H1 (cell line): ENCODE data around the gene LAG3. TPM values are rescaled to one million over a fixed set of nuclear protein-coding genes. Genes with fewer than 3 reads are reported as not detected.

Source experiments
- CTCF ChIA-PET: fragments of 300-600 bp; sonication (Branson Sonifier 250); formaldehyde crosslinking; loops from one replicate; lab custom pipeline; 2021; ENCODE audit not compliant: partially characterized antibody; lab: Charles Lee
- POLR2A ChIA-PET: fragments of 300-600 bp; sonication (Branson Sonifier 250); formaldehyde crosslinking; loops from one replicate; lab custom pipeline; 2021; ENCODE audit warnings: inconsistent platforms; ENCODE audit not compliant: partially characterized antibody; lab: Charles Lee
- DNase-seq, 2 experiments: peaks; one replicate each; pipeline versions ENCODE4 v3.0.0 to v3.0.0-alpha.2; 2010 to 2022; ENCODE audit warnings: low spot score in 2 of 2, low read depth in 1 of 2, mixed read lengths in 1 of 2
- FAIRE-seq: peaks from 2 replicates; lab custom pipeline; 2011; peaks lifted over from hg19 to GRCh38; lab: Jason Lieb, UNC
- H2AFZ ChIP-seq: 2 replicates; pipeline ENCODE4 v1.8.1; 2012; ENCODE audit warnings: low read length, inconsistent platforms
- H2AK5ac ChIP-seq: 2 replicates; pipeline ENCODE4 v1.6.1; 2013; ENCODE audit warnings: low read depth, low read length
- H2BK120ac ChIP-seq: replicated peaks from 2 replicates; pipeline ENCODE3; 2013; ENCODE audit warnings: low read depth, low read length, inconsistent platforms
- H2BK12ac ChIP-seq: 2 replicates; pipeline ENCODE4 v1.6.1; 2013; ENCODE audit warnings: low read depth, low read length
- H2BK15ac ChIP-seq: 2 replicates; pipeline ENCODE4 v1.6.1; 2013; ENCODE audit warnings: low read length
- H2BK20ac ChIP-seq: 2 replicates; pipeline ENCODE4 v1.6.1; 2013; ENCODE audit warnings: low read length
- H2BK5ac ChIP-seq: 2 replicates; pipeline ENCODE4 v1.6.1; 2013; ENCODE audit warnings: low read depth, low read length
- H3K14ac ChIP-seq: 2 replicates; pipeline ENCODE4 v1.6.1; 2013; ENCODE audit warnings: inconsistent platforms; ENCODE audit not compliant: insufficient read length
- H3K18ac ChIP-seq: 2 replicates; pipeline ENCODE4 v1.6.1; 2013; ENCODE audit warnings: low read length; ENCODE audit errors: extremely low read depth
- H3K23ac ChIP-seq: 2 replicates; pipeline ENCODE4 v1.6.1; 2013; ENCODE audit warnings: inconsistent platforms; ENCODE audit not compliant: insufficient read length
- H3K23me2 ChIP-seq: 2 replicates; pipeline ENCODE4 v1.6.1; 2013; ENCODE audit warnings: low read depth, low read length
- H3K27ac ChIP-seq: 2 replicates; pipeline ENCODE4 v1.6.1; 2011; ENCODE audit warnings: low read depth, low read length, inconsistent platforms
- H3K27me3 ChIP-seq, 4 experiments: replicated peaks in 1 of 4; 1 replicate in 1 of 4; 2 replicates in 3 of 4; pipeline versions ENCODE4 v1.6.1 to v1.8.1; 2011 to 2013; ENCODE audit warnings: low read length in 3 of 4, mild to moderate bottlenecking in 3 of 4, inconsistent platforms in 2 of 4, mixed read lengths in 2 of 4, moderate library complexity in 1 of 4; ENCODE audit not compliant: control insufficient read depth in 3 of 4, insufficient read depth in 3 of 4; ENCODE audit errors: extremely low read depth in 1 of 4
- H3K36me3 ChIP-seq, 4 experiments: 2 replicates each; pipeline versions ENCODE4 v1.6.1 to v1.8.1; 2011 to 2013; ENCODE audit warnings: mild to moderate bottlenecking in 4 of 4, low read length in 3 of 4, moderate library complexity in 2 of 4, control low read depth in 1 of 4, inconsistent platforms in 1 of 4; ENCODE audit not compliant: insufficient read depth in 4 of 4, control insufficient read depth in 2 of 4
- H3K4ac ChIP-seq: replicated peaks from 2 replicates; pipeline ENCODE3; 2013; ENCODE audit warnings: low read length, low read depth, mixed read lengths, inconsistent platforms; ENCODE audit not compliant: insufficient read length
- H3K4me1 ChIP-seq, 4 experiments: replicated peaks in 1 of 4; 1 replicate in 1 of 4; 2 replicates in 3 of 4; pipeline versions ENCODE4 v1.6.1 to v1.8.1; 2011 to 2013; ENCODE audit warnings: low read length in 3 of 4, inconsistent platforms in 2 of 4, mixed read lengths in 1 of 4; ENCODE audit not compliant: insufficient read depth in 4 of 4, control insufficient read depth in 3 of 4
- H3K4me2 ChIP-seq, 2 experiments: 2 replicates each; pipeline versions ENCODE4 v1.6.1 to v1.8.1; 2011 to 2013; ENCODE audit warnings: low read depth in 2 of 2, low read length in 2 of 2, control low read depth in 1 of 2, inconsistent platforms in 1 of 2, mild to moderate bottlenecking in 1 of 2; ENCODE audit not compliant: insufficient read depth in 1 of 2
- H3K4me3 ChIP-seq, 4 experiments: fragments of 200-600, 300-600 bp in 1 of 4; sonication (generic), shearing (Covaris generic), sonication (Bioruptor Twin) in 1 of 4; 2 replicates each; pipeline versions ENCODE4 v1.5.1 to v1.8.1; 2011 to 2016; ENCODE audit warnings: low read length in 4 of 4, low read depth in 3 of 4, control low read depth in 2 of 4, inconsistent platforms in 2 of 4, mild to moderate bottlenecking in 2 of 4, mixed read lengths in 1 of 4, moderate library complexity in 1 of 4; ENCODE audit not compliant: insufficient read depth in 2 of 4; ENCODE audit errors: extremely low read depth in 1 of 4
- H3K56ac ChIP-seq: replicated peaks from 2 replicates; pipeline ENCODE3; 2013; ENCODE audit warnings: low read depth, mild to moderate bottlenecking, mixed read lengths, low read length, inconsistent platforms; ENCODE audit not compliant: insufficient read length
- H3K79me1 ChIP-seq: 2 replicates; pipeline ENCODE4 v1.6.1; 2013; ENCODE audit warnings: low read depth, low read length, control low read depth
- H3K79me2 ChIP-seq, 2 experiments: 2 replicates each; pipeline versions ENCODE4 v1.6.1 to v1.8.1; 2012 to 2013; ENCODE audit warnings: low read length in 2 of 2, mild to moderate bottlenecking in 2 of 2, inconsistent platforms in 1 of 2; ENCODE audit not compliant: insufficient read depth in 2 of 2, control insufficient read depth in 1 of 2
- H3K9ac ChIP-seq, 4 experiments: replicated peaks in 1 of 4; 1 replicate in 1 of 4; 2 replicates in 3 of 4; pipeline versions ENCODE4 v1.6.1 to v1.8.1; 2011 to 2013; ENCODE audit warnings: low read depth in 3 of 4, low read length in 3 of 4, control low read depth in 2 of 4, mild to moderate bottlenecking in 2 of 4, moderate library complexity in 2 of 4, inconsistent platforms in 1 of 4; ENCODE audit errors: extremely low read depth in 1 of 4
- H3K9me3 ChIP-seq, 2 experiments: 2 replicates each; pipeline versions ENCODE4 v1.6.1 to v1.8.1; 2012 to 2013; ENCODE audit warnings: mild to moderate bottlenecking in 2 of 2, moderate library complexity in 2 of 2, control low read depth in 1 of 2, inconsistent platforms in 1 of 2, low read depth in 1 of 2, low read length in 1 of 2, mixed read lengths in 1 of 2; ENCODE audit not compliant: insufficient read depth in 2 of 2
- H4K20me1 ChIP-seq, 2 experiments: replicated peaks in 1 of 2; 2 replicates each; pipeline versions ENCODE3 to v1.8.1; 2011 to 2013; ENCODE audit warnings: inconsistent platforms in 2 of 2, low read length in 2 of 2, mild to moderate bottlenecking in 1 of 2; ENCODE audit not compliant: insufficient read depth in 2 of 2, control insufficient read depth in 1 of 2
- H4K5ac ChIP-seq: 2 replicates; pipeline ENCODE4 v1.6.1; 2013; ENCODE audit warnings: low read length, low read depth, mixed read lengths, inconsistent platforms; ENCODE audit not compliant: insufficient read length
- H4K8ac ChIP-seq: 2 replicates; pipeline ENCODE4 v1.8.0; 2013; ENCODE audit warnings: mild to moderate bottlenecking, moderate library complexity, low read length, inconsistent platforms; ENCODE audit not compliant: insufficient read depth; ENCODE audit errors: extremely low read depth
- H4K91ac ChIP-seq: replicated peaks from 2 replicates; pipeline ENCODE3; 2013; ENCODE audit warnings: low read length, mixed read lengths, inconsistent platforms; ENCODE audit not compliant: insufficient read length
- ATF3 ChIP-seq: IDR thresholded peaks from 2 replicates; pipeline ENCODE4 v1.6.1; 2011; ENCODE audit warnings: low read depth, mild to moderate bottlenecking, low read length; ENCODE audit not compliant: insufficient read depth
- BACH1 ChIP-seq: IDR thresholded peaks from 2 replicates; pipeline ENCODE4 v1.6.1; 2012; ENCODE audit warnings: low read length, improper control_type of control experiment
- BRCA1 ChIP-seq: IDR thresholded peaks from 2 replicates; pipeline ENCODE4 v1.6.1; 2012; ENCODE audit warnings: low read depth, low read length, improper control_type of control experiment
- CBX5 ChIP-seq: fragments of 300-800, 300-1000 bp; sonication (generic); IDR thresholded peaks from 2 replicates; pipeline ENCODE4 v1.7.1; 2016; ENCODE audit warnings: antibody characterized with exemption, low read length, low read depth
- KDM5A ChIP-seq: fragments of 200-600 bp; IDR thresholded peaks from 2 replicates; pipeline ENCODE4 v1.7.1; 2012; ENCODE audit warnings: mild to moderate bottlenecking, low read length, inconsistent platforms, mixed read lengths
- MAX ChIP-seq: IDR thresholded peaks from 2 replicates; pipeline ENCODE4 v1.6.1; 2012; ENCODE audit warnings: inconsistent platforms
- NANOG ChIP-seq: IDR thresholded peaks from 2 replicates; pipeline ENCODE4 v1.6.1; 2011; ENCODE audit warnings: low read length, low read depth, mild to moderate bottlenecking, inconsistent platforms; ENCODE audit not compliant: insufficient read depth, poor library complexity, severe bottlenecking
- RXRA ChIP-seq: IDR thresholded peaks from 2 replicates; pipeline ENCODE4 v1.6.1; 2011; ENCODE audit warnings: low read depth, mild to moderate bottlenecking, low read length, moderate library complexity; ENCODE audit not compliant: insufficient read depth
- TAF7 ChIP-seq: optimal IDR thresholded peaks from 2 replicates; pipeline ENCODE3; 2011; ENCODE audit warnings: low read depth, mild to moderate bottlenecking, inconsistent platforms, low read length, moderate library complexity, borderline replicate concordance
- WGBS, 2 experiments: shearing (Covaris generic) in 1 of 2; methylation state at CpG; one replicate each; pipeline versions ENCODE4 v1.1.6 to v1.1.7; 2013 to 2015; ENCODE audit warnings: low lambda C conversion rate in 2 of 2, mixed read lengths in 2 of 2, inconsistent platforms in 1 of 2, low coverage in 1 of 2, missing lambda C conversion rate in 1 of 2; ENCODE audit not compliant: insufficient replicate concordance in 2 of 2, insufficient coverage in 1 of 2, insufficient read length in 1 of 2; ENCODE audit errors: extremely low coverage in 1 of 2, missing lambda C conversion rate in 1 of 2; 5-methylcytosine and 5-hydroxymethylcytosine counted together
- polyA plus RNA-seq, 7 experiments: library from polyadenylated mRNA; depleted of rRNA in 3 of 7; stranded (reverse) in 5 of 7; unstranded in 2 of 7; fragments of >200 nt in 5 of 7; fragments of 200-250 nt in 2 of 7; gene quantifications; 1 replicate in 5 of 7; 2 replicates in 1 of 7; 4 replicates in 1 of 7; pipeline versions ENCODE4 v1.2.1 to v1.2.3, GENCODE V29; 2011 to 2013; ENCODE audit warnings: missing spikeins in 2 of 7, mixed read lengths in 2 of 7
- total RNA-seq: library from RNA; stranded (reverse); fragmentation: NEBNext Ultra II Directional; extraction: Animal tissue kit (Norgen Biotek cat#: 25700); gene quantifications from 2 replicates; pipeline ENCODE4 v1.2.1, GENCODE V29; 2021

The LAG3 gene
- total and polyA plus RNA-seq, 2 of the 8 experiments (the other 6 are each of a cell fraction or from before 2014, with no cell fraction given): 1.1 to 3.1 TPM

DNA sequence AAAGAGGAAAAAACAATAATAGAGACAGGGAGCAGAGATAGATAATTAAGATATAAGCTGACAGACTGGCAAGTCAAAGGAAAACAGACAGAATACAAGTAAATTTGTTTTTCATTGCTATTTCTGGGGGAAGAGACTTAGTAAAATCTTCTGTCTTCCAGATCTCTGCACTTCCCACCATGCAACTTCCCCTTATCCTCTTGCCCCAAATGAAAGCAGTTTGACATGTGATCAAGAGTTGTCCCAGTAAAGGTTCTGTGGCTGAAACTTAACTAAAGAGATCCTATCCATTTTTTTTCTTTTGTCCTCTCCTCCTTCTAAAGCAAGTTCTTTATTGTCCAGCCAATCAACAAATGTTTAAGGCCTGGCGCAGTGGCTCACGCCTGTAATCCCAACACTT lies 17.9 kb upstream of the LAG3 start:
- POLR2A ChIA-PET: interaction anchor here (1.0 to 7.0 kb wide), 15 partner anchors 8 to 220 kb away, joined by 3 to 151 read pairs (median 18); partner anchors contain the start of genes CDCA3, COPS7A, GAPDH and GNB3
- H2AFZ ChIP-seq: no peak overlapping the region
- H2BK120ac ChIP-seq: no peak overlapping the region
- H2BK5ac ChIP-seq: no peak overlapping the region
- no peak overlapping the region for H4K8ac ChIP-seq
- no peak overlapping the region; the same call in 1 of the 2 replicates for H2AK5ac ChIP-seq
- FAIRE-seq: no peak
- no peak overlapping the region; a peak in 1 of 8 replicates for H3K4me3 ChIP-seq
- no peak for DNase-seq
- H3K36me3 ChIP-seq: peaks cover 13 to 26% (median 22%) of the 10 kb centered on the region in 4 experiments; a peak in 7 of 8 replicates
- WGBS, 2 experiments: 97% methylated on average over 2 of the region's 2 CpGs; no CpG with 5 or more reads in 1 of the 2 experiments
- H4K91ac ChIP-seq: no peak overlapping the region
- no peak overlapping the region for H3K14ac ChIP-seq
- no peak overlapping the region for H3K56ac ChIP-seq
- no peak overlapping the region for H3K9ac ChIP-seq
- H4K5ac ChIP-seq: no peak overlapping the region
- no peak overlapping the region for H2BK12ac ChIP-seq
- H3K4ac ChIP-seq: no peak overlapping the region
- no peak for TF ChIP-seq CBX5
- TF ChIP-seq BACH1: no peak
- TF ChIP-seq ATF3: no peak
- no peak for TF ChIP-seq MAX
- TF ChIP-seq TAF7: no peak
- TF ChIP-seq KDM5A: no peak
- TF ChIP-seq NANOG: no peak
- no peak for TF ChIP-seq RXRA
- TF ChIP-seq BRCA1: no peak
- H3K79me2 ChIP-seq: peaks cover 0 to 14% of the 10 kb centered on the region in 2 experiments; a peak in 2 of 4 replicates
- no peak overlapping the region for H3K23ac ChIP-seq
- H3K4me1 ChIP-seq: peaks cover 3 to 6% (median 3%) of the 10 kb centered on the region in 4 experiments; a peak in 6 of 7 replicates
- no peak overlapping the region for H2BK15ac ChIP-seq
- no peak overlapping the region for H3K18ac ChIP-seq
- H3K4me2 ChIP-seq: no peak overlapping the region; a peak in 1 of 4 replicates
- CTCF ChIA-PET: interaction anchor here (0.7 to 16.3 kb wide), 25 partner anchors 7 to 153 kb away, joined by 3 to 427 read pairs (median 8); partner anchors contain the start of genes CD4, CDCA3, COPS7A and GNB3
- peaks cover 0 to 9% of the 10 kb centered on the region in 2 experiments for H4K20me1 ChIP-seq
- H2BK20ac ChIP-seq: no peak overlapping the region; the same call in 1 of the 2 replicates
- peaks cover 7% of the 10 kb centered on the region; the same call in 1 of the 2 replicates for H3K79me1 ChIP-seq
- H3K27ac ChIP-seq: no peak overlapping the region
- no peaks in the 10 kb centered on the region; a peak in 1 of 4 replicates for H3K9me3 ChIP-seq
- H3K23me2 ChIP-seq: peaks cover 10% of the 10 kb centered on the region
- no peaks in the 10 kb centered on the region for H3K27me3 ChIP-seq
